ENCODE data around the gene NCCRP1. TPM values are rescaled to one million over a fixed set of nuclear protein-coding genes. Genes with fewer than 3 reads are reported as not detected.

NCCRP1 gene
- total and polyA plus RNA-seq, 4 donors: not detected

GRCh38 chr19:39182174-39182505 lies 14.6 kb upstream of the NCCRP1 start:
- no peak overlapping the region for H3K9ac ChIP-seq (ENCODE audit: low read depth in 1 of 2, low read length in 2 of 2)
- WGBS: 83% methylated on average over 4 of the region's 4 CpGs
- DNase-seq (ENCODE audit: low spot score): no peak
- H3K27me3 ChIP-seq (ENCODE audit: control insufficient read depth in 4 of 4, insufficient read depth in 4 of 4, low read length in 3 of 4): no peaks in the 10 kb centered on the region
- no peaks in the 10 kb centered on the region for H3K9me3 ChIP-seq (ENCODE audit: control insufficient read depth in 4 of 4, low read length in 3 of 4)
- no peak overlapping the region for H3K27ac ChIP-seq (ENCODE audit: low read depth in 1 of 2, low read length in 2 of 2)
- no peak overlapping the region for H3K4me3 ChIP-seq (ENCODE audit: low read depth in 1 of 3, low read length in 3 of 3)
- H3K4me1 ChIP-seq (ENCODE audit: control insufficient read depth in 4 of 4, insufficient read depth in 4 of 4, low read length in 3 of 4): no peaks in the 10 kb centered on the region
- H3K36me3 ChIP-seq (ENCODE audit: control insufficient read depth in 4 of 4, insufficient read depth in 3 of 4, low read depth in 1 of 4, low read length in 3 of 4): peaks cover 0 to 18% (median 7%) of the 10 kb centered on the region in 4 donors
- TF ChIP-seq, protein P1, sequence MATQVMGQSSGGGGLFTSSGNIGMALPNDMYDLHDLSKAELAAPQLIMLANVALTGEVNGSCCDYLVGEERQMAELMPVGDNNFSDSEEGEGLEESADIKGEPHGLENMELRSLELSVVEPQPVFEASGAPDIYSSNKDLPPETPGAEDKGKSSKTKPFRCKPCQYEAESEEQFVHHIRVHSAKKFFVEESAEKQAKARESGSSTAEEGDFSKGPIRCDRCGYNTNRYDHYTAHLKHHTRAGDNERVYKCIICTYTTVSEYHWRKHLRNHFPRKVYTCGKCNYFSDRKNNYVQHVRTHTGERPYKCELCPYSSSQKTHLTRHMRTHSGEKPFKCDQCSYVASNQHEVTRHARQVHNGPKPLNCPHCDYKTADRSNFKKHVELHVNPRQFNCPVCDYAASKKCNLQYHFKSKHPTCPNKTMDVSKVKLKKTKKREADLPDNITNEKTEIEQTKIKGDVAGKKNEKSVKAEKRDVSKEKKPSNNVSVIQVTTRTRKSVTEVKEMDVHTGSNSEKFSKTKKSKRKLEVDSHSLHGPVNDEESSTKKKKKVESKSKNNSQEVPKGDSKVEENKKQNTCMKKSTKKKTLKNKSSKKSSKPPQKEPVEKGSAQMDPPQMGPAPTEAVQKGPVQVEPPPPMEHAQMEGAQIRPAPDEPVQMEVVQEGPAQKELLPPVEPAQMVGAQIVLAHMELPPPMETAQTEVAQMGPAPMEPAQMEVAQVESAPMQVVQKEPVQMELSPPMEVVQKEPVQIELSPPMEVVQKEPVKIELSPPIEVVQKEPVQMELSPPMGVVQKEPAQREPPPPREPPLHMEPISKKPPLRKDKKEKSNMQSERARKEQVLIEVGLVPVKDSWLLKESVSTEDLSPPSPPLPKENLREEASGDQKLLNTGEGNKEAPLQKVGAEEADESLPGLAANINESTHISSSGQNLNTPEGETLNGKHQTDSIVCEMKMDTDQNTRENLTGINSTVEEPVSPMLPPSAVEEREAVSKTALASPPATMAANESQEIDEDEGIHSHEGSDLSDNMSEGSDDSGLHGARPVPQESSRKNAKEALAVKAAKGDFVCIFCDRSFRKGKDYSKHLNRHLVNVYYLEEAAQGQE (IDR thresholded peaks at IDR 0.05): no peak
- no peak for TF ChIP-seq NR2F2 (IDR thresholded peaks at IDR 0.05)

- no peak for DNase-seq (ENCODE audit: low spot score)
- no peak for TF ChIP-seq FOXA1 (IDR thresholded peaks at IDR 0.05)
- TF ChIP-seq, protein P1 (IDR thresholded peaks at IDR 0.05): no peak
- TF ChIP-seq EGR1 (IDR thresholded peaks at IDR 0.05; ENCODE audit: low read depth in 2 of 2): no peak
- TF ChIP-seq NR2F2 (IDR thresholded peaks at IDR 0.05): no peak
- TF ChIP-seq HNF4A (conservative IDR thresholded peaks at IDR 0.05): no peak
- TF ChIP-seq TAF1 (conservative IDR thresholded peaks at IDR 0.05): no peak
- TF ChIP-seq FOXA2 (IDR thresholded peaks at IDR 0.05): no peak
- no peak for TF ChIP-seq HNF4G (IDR thresholded peaks at IDR 0.05)
- no peak for TF ChIP-seq YY1 (IDR thresholded peaks at IDR 0.05)
- no peak for TF ChIP-seq MAX (IDR thresholded peaks at IDR 0.05)
- TF ChIP-seq SP1 (IDR thresholded peaks at IDR 0.05): no peak
- no peaks in the 10 kb centered on the region for H3K9me3 ChIP-seq (ENCODE audit: control insufficient read depth in 4 of 4, low read length in 3 of 4)
- no peaks in the 10 kb centered on the region for H3K4me1 ChIP-seq (ENCODE audit: control insufficient read depth in 4 of 4, insufficient read depth in 4 of 4, low read length in 3 of 4)
- 93% methylated on average over 8 of the region's 8 CpGs for WGBS
- H3K4me3 ChIP-seq (ENCODE audit: low read depth in 1 of 3, low read length in 3 of 3): no peak overlapping the region
- no peak overlapping the region for H3K9ac ChIP-seq (ENCODE audit: low read depth in 1 of 2, low read length in 2 of 2)
- H3K27me3 ChIP-seq (ENCODE audit: control insufficient read depth in 4 of 4, insufficient read depth in 4 of 4, low read length in 3 of 4): no peaks in the 10 kb centered on the region
- H3K36me3 ChIP-seq (ENCODE audit: control insufficient read depth in 4 of 4, insufficient read depth in 3 of 4, low read depth in 1 of 4, low read length in 3 of 4): peaks cover 0 to 11% (median 3%) of the 10 kb centered on the region in 4 donors
- no peak overlapping the region for H3K27ac ChIP-seq (ENCODE audit: low read depth in 1 of 2, low read length in 2 of 2)
These were observed 13.7 kb upstream of the NCCRP1 start for GRCh38 chr19:39183104-39183503.

DNA sequence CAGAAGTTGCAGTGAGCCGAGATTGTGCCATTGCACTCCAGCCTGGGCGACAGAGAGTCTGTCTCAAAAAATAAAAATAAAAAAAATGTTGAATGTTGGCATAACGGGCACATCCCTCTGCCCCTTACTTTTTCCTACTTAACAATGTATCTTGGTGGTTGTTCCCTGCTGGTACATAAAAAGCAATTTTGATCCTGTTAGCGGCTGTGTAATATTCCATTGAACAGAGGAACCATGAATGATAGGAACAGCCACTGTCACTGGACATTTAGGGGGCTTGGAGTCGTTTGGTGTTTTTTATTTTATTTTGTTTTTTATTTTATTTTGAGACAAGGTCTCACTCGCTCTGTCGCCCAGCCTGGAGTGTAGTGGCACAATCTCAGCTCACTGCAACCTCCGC lies 10.4 kb upstream of the NCCRP1 start:
- 88% methylated on average over 8 of the region's 8 CpGs for WGBS
- no peaks in the 10 kb centered on the region for H3K4me1 ChIP-seq (ENCODE audit: control insufficient read depth in 4 of 4, insufficient read depth in 4 of 4, low read length in 3 of 4)
- DNase-seq (ENCODE audit: low spot score): no peak
- TF ChIP-seq NR2F2 (IDR thresholded peaks at IDR 0.05) (no peak), SP1 (IDR thresholded peaks at IDR 0.05) (no peak)
- no peaks in the 10 kb centered on the region for H3K27me3 ChIP-seq (ENCODE audit: control insufficient read depth in 4 of 4, insufficient read depth in 4 of 4, low read length in 3 of 4)
- H3K9me3 ChIP-seq (ENCODE audit: control insufficient read depth in 4 of 4, low read length in 3 of 4): no peaks in the 10 kb centered on the region
- H3K4me3 ChIP-seq (ENCODE audit: low read depth in 1 of 3, low read length in 3 of 3): no peak overlapping the region
- H3K9ac ChIP-seq (ENCODE audit: low read depth in 1 of 2, low read length in 2 of 2): no peak overlapping the region
- H3K36me3 ChIP-seq (ENCODE audit: control insufficient read depth in 4 of 4, insufficient read depth in 3 of 4, low read depth in 1 of 4, low read length in 3 of 4): no peaks in the 10 kb centered on the region
- no peak overlapping the region for H3K27ac ChIP-seq (ENCODE audit: low read depth in 1 of 2, low read length in 2 of 2)

Measured in liver (tissue), 9 donors.